ENCODE measurements around the gene BTNL9. TPM values are rescaled to one million over a fixed set of nuclear protein-coding genes. Genes with fewer than 3 reads are reported as not detected.

BTNL9 gene
- total RNA-seq, 1 experiment from 2014 or later: 37.5 TPM

GRCh38 chr5:181027452-181028031 is 12.5 kb upstream of the BTNL9 start:
- TF ChIP-seq TCF7L2 (IDR thresholded peaks at IDR 0.05; ENCODE audit: low read depth, low read length) (no peak), SIN3A (IDR thresholded peaks at IDR 0.05; ENCODE audit: borderline replicate concordance, insufficient read depth, low read depth, low read length) (no peak), POLR2AphosphoS5 (IDR thresholded peaks at IDR 0.05; ENCODE audit: low read depth, low read length) (no peak), REST (IDR thresholded peaks at IDR 0.05; ENCODE audit: insufficient read depth in 1 of 2, low read depth in 2 of 2, low read length in 1 of 2) (no peak)
- TF ChIP-seq, protein P1, sequence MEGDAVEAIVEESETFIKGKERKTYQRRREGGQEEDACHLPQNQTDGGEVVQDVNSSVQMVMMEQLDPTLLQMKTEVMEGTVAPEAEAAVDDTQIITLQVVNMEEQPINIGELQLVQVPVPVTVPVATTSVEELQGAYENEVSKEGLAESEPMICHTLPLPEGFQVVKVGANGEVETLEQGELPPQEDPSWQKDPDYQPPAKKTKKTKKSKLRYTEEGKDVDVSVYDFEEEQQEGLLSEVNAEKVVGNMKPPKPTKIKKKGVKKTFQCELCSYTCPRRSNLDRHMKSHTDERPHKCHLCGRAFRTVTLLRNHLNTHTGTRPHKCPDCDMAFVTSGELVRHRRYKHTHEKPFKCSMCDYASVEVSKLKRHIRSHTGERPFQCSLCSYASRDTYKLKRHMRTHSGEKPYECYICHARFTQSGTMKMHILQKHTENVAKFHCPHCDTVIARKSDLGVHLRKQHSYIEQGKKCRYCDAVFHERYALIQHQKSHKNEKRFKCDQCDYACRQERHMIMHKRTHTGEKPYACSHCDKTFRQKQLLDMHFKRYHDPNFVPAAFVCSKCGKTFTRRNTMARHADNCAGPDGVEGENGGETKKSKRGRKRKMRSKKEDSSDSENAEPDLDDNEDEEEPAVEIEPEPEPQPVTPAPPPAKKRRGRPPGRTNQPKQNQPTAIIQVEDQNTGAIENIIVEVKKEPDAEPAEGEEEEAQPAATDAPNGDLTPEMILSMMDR (IDR thresholded peaks at IDR 0.05): no peak
- peak overlapping the region; percentile 51 to 56 for H3K4me3 ChIP-seq (ENCODE audit: low read depth in 2 of 2, low read length in 2 of 2)
- TSS peak; percentile 83 for BruUV-seq (replicated peaks)
- DNase-seq (ENCODE audit: low read depth, low spot score): no peak
- H3K36me3 ChIP-seq (ENCODE audit: control insufficient read depth, insufficient read depth, low read length): no peaks in the 10 kb centered on the region
- no peaks in the 10 kb centered on the region for H3K9me3 ChIP-seq (ENCODE audit: control insufficient read depth, insufficient read depth, low read depth, low read length)
- H3K27ac ChIP-seq (ENCODE audit: low read length): peak overlapping the region; percentile 81
- H3K27me3 ChIP-seq (ENCODE audit: control insufficient read depth, insufficient read depth, low read length): no peaks in the 10 kb centered on the region
- CTCF ChIA-PET: interaction anchor here (0.6 to 1.0 kb wide), 2 partner anchors 16 to 159 kb away, joined by 3 to 5 read pairs; no protein-coding TSS in a partner anchor
- intact Hi-C loops (cut with micrococcal nuclease; ENCODE audit: unreplicated experiment) (no loop called here), in situ Hi-C loops (cut with HindIII; ENCODE audit: low pct_unique_long_range_greater_than_20kb, low sequenced_read_pairs) (no loop called here)
- POLR2A ChIA-PET: interaction anchor here (0.7 kb wide), 1 partner anchor 50 kb away, joined by 3 read pairs; no protein-coding TSS in a partner anchor
- H3K4me1 ChIP-seq (ENCODE audit: control insufficient read depth, insufficient read depth, low read length): no peaks in the 10 kb centered on the region
- peak; percentile 84 for ATAC-seq

GRCh38 chr5:181028032-181028819 is 11.8 kb upstream of the BTNL9 start:
- Histone ChIP-seq H3K27ac (ENCODE audit: low read length) (peak overlapping the region; percentile 81), H3K4me1 (ENCODE audit: control insufficient read depth, insufficient read depth, low read length) (no peaks in the 10 kb centered on the region), H3K36me3 (ENCODE audit: control insufficient read depth, insufficient read depth, low read length) (no peaks in the 10 kb centered on the region), H3K4me3 (ENCODE audit: low read depth in 2 of 2, low read length in 2 of 2) (peak overlapping the region; percentile 51 to 56), H3K9me3 (ENCODE audit: control insufficient read depth, insufficient read depth, low read depth, low read length) (no peaks in the 10 kb centered on the region), H3K27me3 (ENCODE audit: control insufficient read depth, insufficient read depth, low read length) (no peaks in the 10 kb centered on the region)
- ChIA-PET POLR2A (interaction anchor here (0.7 kb wide), 1 partner anchor 50 kb away, joined by 3 read pairs; no protein-coding TSS in a partner anchor), CTCF (interaction anchor here (0.6 to 1.0 kb wide), 2 partner anchors 15 to 160 kb away, joined by 3 to 5 read pairs; no protein-coding TSS in a partner anchor)
- TF ChIP-seq TCF7L2 (IDR thresholded peaks at IDR 0.05; ENCODE audit: low read depth, low read length) (no peak), POLR2AphosphoS5 (IDR thresholded peaks at IDR 0.05; ENCODE audit: low read depth, low read length) (peak; percentile 88), SIN3A (IDR thresholded peaks at IDR 0.05; ENCODE audit: borderline replicate concordance, insufficient read depth, low read depth, low read length) (no peak)
- TF ChIP-seq, protein P1 (IDR thresholded peaks at IDR 0.05): no peak
- DNase-seq (ENCODE audit: low read depth, low spot score): peak; percentile 45
- in situ Hi-C loops (cut with HindIII; ENCODE audit: low pct_unique_long_range_greater_than_20kb, low sequenced_read_pairs): no loop called here
- peak; percentile 98 for ATAC-seq
- no TSS peak for BruUV-seq (replicated peaks)
- intact Hi-C loops (cut with micrococcal nuclease; ENCODE audit: unreplicated experiment): no loop called here
